Measurements from ENCODE around the gene ARTN. TPM values are rescaled to one million over a fixed set of nuclear protein-coding genes. Genes with fewer than 3 reads are reported as not detected.

The ARTN gene
- total and polyA plus RNA-seq, 5 donors = 0.34 to 1.3 (median 0.50) TPM

DNA sequence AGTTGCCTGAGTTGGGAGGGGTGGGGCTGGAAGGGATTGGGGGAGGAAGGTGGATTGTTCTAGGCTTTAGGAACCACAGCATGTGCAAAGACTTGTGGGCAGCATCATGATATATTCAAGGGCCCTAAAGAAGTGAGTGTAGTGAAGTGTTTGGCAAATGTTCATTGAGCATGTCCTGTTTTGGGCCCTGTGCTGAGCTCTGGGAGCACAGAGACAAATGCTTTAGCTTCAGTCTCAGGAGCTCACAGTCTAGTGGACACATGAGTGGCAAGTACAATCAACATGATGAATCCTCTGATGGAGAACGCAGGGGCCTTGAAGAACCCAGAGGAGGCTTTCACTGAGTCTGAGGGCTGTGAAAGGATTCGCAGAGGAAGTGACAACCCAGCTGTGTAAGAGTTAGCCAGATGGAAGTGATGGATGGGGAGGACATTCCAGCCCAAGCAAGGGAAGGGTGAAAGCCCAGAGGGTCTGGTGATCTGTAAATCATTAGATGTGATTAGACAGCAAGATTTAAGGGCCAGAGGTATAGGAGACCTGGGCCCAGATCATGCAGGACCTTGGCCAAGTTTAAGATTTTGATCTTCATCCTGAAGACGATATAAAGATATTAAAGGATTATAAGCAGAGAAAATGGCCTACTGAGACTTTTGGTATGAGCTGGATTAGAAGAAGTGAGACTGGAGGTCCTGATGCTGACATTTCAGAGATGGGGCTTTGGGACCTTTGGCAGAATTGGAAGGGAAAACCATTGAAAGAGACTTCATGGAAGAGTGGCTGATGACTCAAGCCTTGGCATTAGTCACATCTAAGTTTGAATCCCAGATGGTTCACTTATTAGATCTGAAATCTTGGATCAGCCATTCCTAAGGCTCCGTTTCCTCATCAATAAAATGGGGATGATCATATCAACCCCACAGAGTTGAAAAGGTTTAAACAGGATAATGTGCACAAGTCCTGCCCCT, 17.7 kb downstream of the ARTN start:
- intact Hi-C loops (cut with DNase I) = no loop called here
- 91% methylated on average over 4 of the region's 4 CpGs for WGBS
- H3K4me1 ChIP-seq (ENCODE audit: control insufficient read depth, insufficient read depth, low read length) = no peaks in the 10 kb centered on the region
- ATAC-seq = no peak
- no peaks in the 10 kb centered on the region for H3K9me3 ChIP-seq (ENCODE audit: control insufficient read depth, low read length)
- DNase-seq = no peak
- H3K4me3 ChIP-seq (ENCODE audit: low read length) = no peak overlapping the region
- H3K27me3 ChIP-seq (ENCODE audit: control insufficient read depth, insufficient read depth) = no peaks in the 10 kb centered on the region
- no peak overlapping the region for H3K27ac ChIP-seq (ENCODE audit: low read length)

GRCh38 chr1:43952731-43953346, 19.2 kb downstream of the ARTN start:
- WGBS = 71% methylated on average over 8 of the region's 8 CpGs
- no peak for ATAC-seq
- Histone ChIP-seq H3K27ac (ENCODE audit: low read length) (no peak overlapping the region), H3K27me3 (ENCODE audit: control insufficient read depth, insufficient read depth) (no peaks in the 10 kb centered on the region), H3K4me3 (ENCODE audit: low read length) (no peak overlapping the region), H3K9me3 (ENCODE audit: control insufficient read depth, low read length) (no peaks in the 10 kb centered on the region), H3K4me1 (ENCODE audit: control insufficient read depth, insufficient read depth, low read length) (no peaks in the 10 kb centered on the region)
- DNase-seq = no peak
- intact Hi-C loops (cut with DNase I) = no loop called here

GRCh38 chr1:43953361-43953760, 19.8 kb downstream of the ARTN start:
- DNase-seq (no peak), ATAC-seq (no peak)
- H3K4me1 ChIP-seq (ENCODE audit: control insufficient read depth, insufficient read depth, low read length) = no peaks in the 10 kb centered on the region
- H3K27ac ChIP-seq (ENCODE audit: low read length) = no peak overlapping the region
- intact Hi-C loops (cut with DNase I) = no loop called here
- no peaks in the 10 kb centered on the region for H3K27me3 ChIP-seq (ENCODE audit: control insufficient read depth, insufficient read depth)
- H3K9me3 ChIP-seq (ENCODE audit: control insufficient read depth, low read length) = no peaks in the 10 kb centered on the region
- H3K4me3 ChIP-seq (ENCODE audit: low read length) = no peak overlapping the region
- 86% methylated on average over 3 of the region's 3 CpGs for WGBS

DNA sequence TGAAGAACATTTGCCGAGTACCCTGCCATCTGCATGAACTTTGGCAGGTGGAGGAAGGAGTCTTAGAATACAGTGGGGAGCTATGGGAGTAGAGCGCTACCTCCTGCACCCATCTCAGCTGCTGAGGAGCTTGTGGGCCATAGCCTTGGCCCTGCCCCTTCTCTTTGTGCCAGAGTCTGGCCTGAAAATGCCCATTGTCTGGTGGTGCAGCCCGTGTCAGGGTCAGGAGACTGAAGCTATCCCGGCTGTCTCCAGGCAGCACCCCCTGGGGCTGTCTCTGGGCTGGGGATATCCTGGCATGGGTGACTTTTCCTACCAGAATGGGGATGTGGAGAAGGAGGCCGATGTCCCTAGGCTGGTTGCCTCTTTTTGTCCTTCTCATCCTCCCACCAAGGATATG, 20.4 kb downstream of the ARTN start:
- ATAC-seq = no peak
- Histone ChIP-seq H3K4me1 (ENCODE audit: control insufficient read depth, insufficient read depth, low read length) (no peaks in the 10 kb centered on the region), H3K27ac (ENCODE audit: low read length) (no peak overlapping the region), H3K27me3 (ENCODE audit: control insufficient read depth, insufficient read depth) (no peaks in the 10 kb centered on the region), H3K4me3 (ENCODE audit: low read length) (no peak overlapping the region), H3K9me3 (ENCODE audit: control insufficient read depth, low read length) (no peaks in the 10 kb centered on the region)
- no peak for DNase-seq
- intact Hi-C loops (cut with DNase I) = no loop called here
- 88% methylated on average over 5 of the region's 5 CpGs for WGBS

GRCh38 chr1:43956234-43956633, 22.6 kb downstream of the ARTN start:
- no peak overlapping the region for H3K4me3 ChIP-seq (ENCODE audit: low read length)
- intact Hi-C loops (cut with DNase I) = no loop called here
- no peaks in the 10 kb centered on the region for H3K4me1 ChIP-seq (ENCODE audit: control insufficient read depth, insufficient read depth, low read length)
- DNase-seq = no peak
- H3K27me3 ChIP-seq (ENCODE audit: control insufficient read depth, insufficient read depth) = no peaks in the 10 kb centered on the region
- WGBS = 96% methylated on average over 8 of the region's 8 CpGs
- H3K27ac ChIP-seq (ENCODE audit: low read length) = no peak overlapping the region
- ATAC-seq = no peak
- no peaks in the 10 kb centered on the region for H3K9me3 ChIP-seq (ENCODE audit: control insufficient read depth, low read length)

DNA sequence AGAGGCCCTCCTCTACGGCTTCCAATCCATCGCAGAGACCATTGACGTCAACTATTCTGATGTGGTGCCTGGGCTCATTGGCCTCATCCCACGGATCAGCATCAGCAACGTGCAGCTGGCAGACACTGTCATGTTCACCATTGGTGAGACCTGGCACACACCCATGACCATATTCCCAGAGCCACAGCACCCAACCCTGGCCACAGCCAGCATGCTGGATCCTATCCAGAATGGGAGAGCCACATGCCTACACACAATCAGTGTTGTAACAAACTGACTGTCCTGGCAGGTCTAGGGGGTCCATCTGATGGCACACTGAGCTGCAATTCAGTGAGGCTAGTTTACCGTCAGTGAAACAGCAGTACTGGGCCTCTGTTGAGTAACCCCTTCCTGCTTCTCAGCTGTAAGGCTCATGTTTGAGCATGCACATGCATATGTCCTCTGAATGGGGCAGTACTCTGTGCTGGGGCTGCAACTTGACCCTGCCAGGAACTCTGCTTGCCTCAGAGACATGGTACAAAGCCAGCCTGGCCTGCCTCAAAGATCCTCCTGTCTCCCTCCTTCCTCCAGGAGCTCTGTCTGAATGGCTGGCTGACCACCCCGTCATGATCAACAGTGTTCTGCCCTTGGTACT, 23.9 kb downstream of the ARTN start:
- no peaks in the 10 kb centered on the region for H3K27me3 ChIP-seq (ENCODE audit: control insufficient read depth, insufficient read depth)
- ATAC-seq = no peak
- H3K9me3 ChIP-seq (ENCODE audit: control insufficient read depth, low read length) = no peaks in the 10 kb centered on the region
- peak in 1 of 3 donors; percentile 39 for DNase-seq
- intact Hi-C loops (cut with DNase I) = no loop called here
- 84% methylated on average over 7 of the region's 7 CpGs for WGBS
- no peaks in the 10 kb centered on the region for H3K4me1 ChIP-seq (ENCODE audit: control insufficient read depth, insufficient read depth, low read length)
- no peak overlapping the region for H3K27ac ChIP-seq (ENCODE audit: low read length)
- no peak overlapping the region for H3K4me3 ChIP-seq (ENCODE audit: low read length)

DNA sequence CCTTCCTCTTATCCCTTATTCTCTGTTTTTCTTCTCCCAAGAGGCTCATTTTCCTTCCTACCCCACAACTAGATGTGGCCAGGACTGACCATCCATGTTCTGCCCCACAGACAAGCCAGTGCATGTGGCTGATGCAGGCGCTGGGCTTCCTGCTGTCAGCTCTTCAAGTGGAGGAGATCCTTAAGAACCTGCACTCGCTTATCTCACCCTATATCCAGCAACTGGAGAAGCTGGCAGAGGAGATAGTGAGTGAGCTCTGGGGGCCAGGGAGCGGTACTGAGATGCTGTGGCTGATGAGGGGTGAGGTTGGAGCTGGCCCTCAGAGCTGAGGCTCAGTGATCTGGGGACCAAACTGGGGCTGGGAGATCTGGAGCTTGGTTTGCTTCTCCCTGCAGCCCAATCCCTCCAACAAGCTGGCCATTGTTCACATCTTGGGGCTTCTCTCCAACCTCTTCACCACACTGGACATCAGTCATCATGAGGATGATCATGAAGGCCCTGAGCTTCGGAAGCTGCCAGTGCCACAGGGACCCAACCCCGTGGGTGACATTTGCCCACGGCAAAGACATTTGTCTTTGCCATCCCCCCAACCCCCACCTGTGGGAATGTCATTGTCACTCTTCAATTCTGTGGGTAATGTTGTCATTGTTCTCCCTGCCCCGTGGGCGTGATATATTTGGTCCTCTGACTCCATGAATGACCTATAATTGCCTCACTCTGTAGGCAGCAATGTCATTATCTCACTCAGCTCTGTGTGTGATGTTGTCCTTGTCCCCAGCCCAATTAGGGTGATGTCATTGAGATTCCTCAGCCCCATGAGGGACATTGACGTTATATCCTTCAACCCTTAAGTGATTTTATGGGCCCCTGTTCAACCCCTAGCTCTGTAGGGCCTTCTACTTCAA, 25.0 kb downstream of the ARTN start:
- 83% methylated on average over 9 of the region's 9 CpGs for WGBS
- intact Hi-C loops (cut with DNase I) = no loop called here

DNA sequence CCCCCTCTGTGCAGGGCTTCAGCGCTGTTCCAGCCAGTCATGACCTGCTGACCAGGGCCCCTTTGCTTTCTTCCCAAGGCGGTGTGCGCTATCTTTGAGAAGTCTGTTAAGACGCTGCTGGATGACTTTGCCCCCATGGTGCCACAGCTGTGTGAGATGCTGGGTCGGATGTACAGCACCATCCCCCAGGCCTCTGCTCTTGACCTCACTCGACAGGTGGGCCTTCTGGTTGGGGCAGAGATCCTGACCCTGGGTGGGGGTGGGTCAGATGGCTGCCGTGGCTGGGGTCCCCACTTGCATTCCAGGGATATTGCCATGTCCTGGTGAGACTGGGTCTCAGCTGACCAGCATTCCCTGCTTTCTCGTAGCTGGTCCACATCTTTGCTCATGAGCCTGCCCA, 27.2 kb downstream of the ARTN start:
- intact Hi-C loops (cut with DNase I) = no loop called here
- H3K4me3 ChIP-seq (ENCODE audit: low read length) = no peak overlapping the region
- no peaks in the 10 kb centered on the region for H3K9me3 ChIP-seq (ENCODE audit: control insufficient read depth, low read length)
- WGBS = 93% methylated on average over 8 of the region's 8 CpGs
- DNase-seq (no peak), ATAC-seq (no peak)
- no peaks in the 10 kb centered on the region for H3K4me1 ChIP-seq (ENCODE audit: control insufficient read depth, insufficient read depth, low read length)
- no peak overlapping the region for H3K27ac ChIP-seq (ENCODE audit: low read length)
- no peaks in the 10 kb centered on the region for H3K27me3 ChIP-seq (ENCODE audit: control insufficient read depth, insufficient read depth)

More for the DNA sequence above, 25.0 kb downstream of the ARTN start:
- H3K4me1 ChIP-seq (ENCODE audit: control insufficient read depth, insufficient read depth, low read length) = no peaks in the 10 kb centered on the region
- H3K9me3 ChIP-seq (ENCODE audit: control insufficient read depth, low read length) = no peaks in the 10 kb centered on the region
- ATAC-seq (no peak), DNase-seq (no peak)
- no peak overlapping the region for H3K4me3 ChIP-seq (ENCODE audit: low read length)
- no peaks in the 10 kb centered on the region for H3K27me3 ChIP-seq (ENCODE audit: control insufficient read depth, insufficient read depth)
- no peak overlapping the region for H3K27ac ChIP-seq (ENCODE audit: low read length)

DNA sequence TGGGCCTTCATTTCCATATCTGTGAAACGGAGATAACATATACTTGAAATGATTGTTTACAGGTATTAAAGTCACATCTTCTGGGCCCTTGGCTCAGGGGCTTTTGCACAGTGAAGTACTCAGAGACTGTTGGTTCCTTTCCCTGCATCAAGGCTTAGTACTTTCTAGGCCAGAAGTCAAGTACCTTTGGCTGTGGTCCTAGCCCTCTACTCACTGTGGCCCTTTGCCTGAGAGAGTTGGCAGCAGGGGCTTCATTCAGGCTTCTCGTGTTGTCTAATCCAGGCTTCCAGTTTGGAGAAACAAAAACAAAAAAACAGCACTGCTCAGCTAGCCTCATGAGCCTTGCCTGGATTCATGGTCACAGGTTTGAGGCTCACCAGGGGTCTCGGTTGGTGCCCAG, 28.1 kb downstream of the ARTN start:
- intact Hi-C loops (cut with DNase I) = no loop called here
- WGBS = 72% methylated on average over 3 of the region's 3 CpGs
- no peak for DNase-seq

GRCh38 chr1:43962324-43962723, 28.7 kb downstream of the ARTN start:
- WGBS = 83% methylated on average over 2 of the region's 2 CpGs
- Histone ChIP-seq H3K4me1 (ENCODE audit: control insufficient read depth, insufficient read depth, low read length) (no peaks in the 10 kb centered on the region), H3K9me3 (ENCODE audit: control insufficient read depth, low read length) (no peaks in the 10 kb centered on the region), H3K27me3 (ENCODE audit: control insufficient read depth, insufficient read depth) (no peaks in the 10 kb centered on the region), H3K4me3 (ENCODE audit: low read length) (no peak overlapping the region), H3K27ac (ENCODE audit: low read length) (no peak overlapping the region)
- intact Hi-C loops (cut with DNase I) = no loop called here
- ATAC-seq (no peak), DNase-seq (no peak)

More for the DNA sequence above, 28.1 kb downstream of the ARTN start:
- H3K4me3 ChIP-seq (ENCODE audit: low read length) = no peak overlapping the region
- no peaks in the 10 kb centered on the region for H3K27me3 ChIP-seq (ENCODE audit: control insufficient read depth, insufficient read depth)
- H3K9me3 ChIP-seq (ENCODE audit: control insufficient read depth, low read length) = no peaks in the 10 kb centered on the region
- H3K27ac ChIP-seq (ENCODE audit: low read length) = no peak overlapping the region
- no peaks in the 10 kb centered on the region for H3K4me1 ChIP-seq (ENCODE audit: control insufficient read depth, insufficient read depth, low read length)
- ATAC-seq = no peak
